ENCODE data around the gene ADGRL4.

DNA sequence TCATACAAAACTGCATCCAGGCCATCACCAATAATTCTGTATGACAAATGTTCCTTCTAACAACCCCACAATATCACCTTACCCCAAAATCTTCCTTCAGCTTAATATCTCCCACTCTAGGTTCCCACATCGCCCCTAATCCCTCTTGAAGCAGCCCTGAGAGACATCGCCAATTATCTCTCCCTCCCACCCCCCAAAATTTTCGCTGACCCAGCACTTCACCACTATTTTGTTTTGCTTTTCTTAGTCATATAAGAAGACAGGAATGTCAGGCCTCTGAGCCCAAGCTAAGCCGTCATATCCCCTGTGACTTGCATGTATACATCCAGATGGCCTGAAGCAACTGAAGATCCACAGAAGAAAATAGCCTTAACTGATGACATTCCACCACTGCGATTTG is 126.3 kb downstream of the ADGRL4 start:
- TF ChIP-seq IRF2 (CRISPR knock-in tag; IDR thresholded peaks at IDR 0.05): no peak
- no peak for TF ChIP-seq CTCF (IDR thresholded peaks at IDR 0.05 in 2 of 3, conservative IDR thresholded peaks at IDR 0.05 in 1 of 3; ENCODE audit: insufficient read depth in 2 of 3, low read depth in 1 of 3, low read length in 3 of 3)
